ENCODE data around the gene ERC2.
A peak's percentile ranks its signal among the peaks of the same experiment; 100 is the strongest.

Gene ERC2

GRCh38 chr3:56130036-56130435, 338.2 kb downstream of the ERC2 start:
- Mint-ChIP-seq H3K4me3 (no peak overlapping the region), H3K27me3 (ENCODE audit: low read depth) (no peaks in the 10 kb centered on the region), H3K36me3 (ENCODE audit: low read depth) (no peaks in the 10 kb centered on the region), H3K4me1 (peaks cover 23% of the 10 kb centered on the region), H3K9me3 (no peaks in the 10 kb centered on the region), H3K27ac (no peak overlapping the region)
- no peak for TF ChIP-seq CTCF (IDR thresholded peaks at IDR 0.05; ENCODE audit: unreplicated experiment in 3 of 3)

GRCh38 chr3:56126632-56127031, 341.6 kb downstream of the ERC2 start:
- no peak overlapping the region for H3K27ac Mint-ChIP-seq
- no peak for TF ChIP-seq CTCF (IDR thresholded peaks at IDR 0.05; ENCODE audit: unreplicated experiment in 3 of 3)
- H3K9me3 Mint-ChIP-seq: peaks cover 4% of the 10 kb centered on the region
- no peaks in the 10 kb centered on the region for H3K27me3 Mint-ChIP-seq (ENCODE audit: low read depth)
- peaks cover 35% of the 10 kb centered on the region for H3K4me1 Mint-ChIP-seq
- H3K4me3 Mint-ChIP-seq: no peak overlapping the region
- H3K36me3 Mint-ChIP-seq (ENCODE audit: low read depth): no peaks in the 10 kb centered on the region

- Mint-ChIP-seq H3K4me1 (peaks cover 27% of the 10 kb centered on the region), H3K4me3 (no peak overlapping the region), H3K36me3 (ENCODE audit: low read depth) (no peaks in the 10 kb centered on the region), H3K27me3 (ENCODE audit: low read depth) (no peaks in the 10 kb centered on the region), H3K9me3 (peaks cover 4% of the 10 kb centered on the region), H3K27ac (peak overlapping the region; percentile 61 to 84 (median 67))
- no peak for TF ChIP-seq CTCF (IDR thresholded peaks at IDR 0.05; ENCODE audit: unreplicated experiment in 3 of 3)
Measured at GRCh38 chr3:56125358-56126005, 342.8 kb downstream of the ERC2 start.

GRCh38 chr3:56124546-56124945, 343.7 kb downstream of the ERC2 start:
- no peaks in the 10 kb centered on the region for H3K36me3 Mint-ChIP-seq (ENCODE audit: low read depth)
- no peak overlapping the region for H3K4me3 Mint-ChIP-seq
- H3K9me3 Mint-ChIP-seq: peaks cover 4% of the 10 kb centered on the region
- H3K27ac Mint-ChIP-seq: peak overlapping the region in 2 of 3 experiments; percentile 67 to 84
- TF ChIP-seq CTCF (IDR thresholded peaks at IDR 0.05; ENCODE audit: unreplicated experiment in 3 of 3): no peak
- H3K4me1 Mint-ChIP-seq: peaks cover 32% of the 10 kb centered on the region
- H3K27me3 Mint-ChIP-seq (ENCODE audit: low read depth): no peaks in the 10 kb centered on the region

- peaks cover 27% of the 10 kb centered on the region for H3K4me1 Mint-ChIP-seq
- H3K4me3 Mint-ChIP-seq: no peak overlapping the region
Measured at GRCh38 chr3:56123487-56123886, 344.8 kb downstream of the ERC2 start.

More at GRCh38 chr3:56123487-56123886, 344.8 kb downstream of the ERC2 start:
- TF ChIP-seq CTCF (IDR thresholded peaks at IDR 0.05; ENCODE audit: unreplicated experiment in 3 of 3): no peak
- H3K9me3 Mint-ChIP-seq: peaks cover 4% of the 10 kb centered on the region
- H3K27ac Mint-ChIP-seq: no peak overlapping the region
- H3K36me3 Mint-ChIP-seq (ENCODE audit: low read depth): no peaks in the 10 kb centered on the region
- H3K27me3 Mint-ChIP-seq (ENCODE audit: low read depth): no peaks in the 10 kb centered on the region
